Activated CD8-positive, alpha-beta memory T cell treated with anti-CD3 and anti-CD28 coated beads, Interleukin-2, amount 50 U/mL, for 24 hours (primary cell): ENCODE results near the gene GGA3.
"Not testable (repeated sequence)": the region's sequence is repeated elsewhere in the genome, so short reads cannot be mapped to it uniquely, and the experiment has no call there.

Experiments used
- DNase-seq: peaks from one replicate; pipeline ENCODE4 v3.0.0-alpha.2; 2020; ENCODE audit errors: extremely low read depth

The GGA3 gene

GRCh38 chr17:75218131-75218530 is 43.3 kb downstream of the GGA3 start:
- no peak for DNase-seq

DNA sequence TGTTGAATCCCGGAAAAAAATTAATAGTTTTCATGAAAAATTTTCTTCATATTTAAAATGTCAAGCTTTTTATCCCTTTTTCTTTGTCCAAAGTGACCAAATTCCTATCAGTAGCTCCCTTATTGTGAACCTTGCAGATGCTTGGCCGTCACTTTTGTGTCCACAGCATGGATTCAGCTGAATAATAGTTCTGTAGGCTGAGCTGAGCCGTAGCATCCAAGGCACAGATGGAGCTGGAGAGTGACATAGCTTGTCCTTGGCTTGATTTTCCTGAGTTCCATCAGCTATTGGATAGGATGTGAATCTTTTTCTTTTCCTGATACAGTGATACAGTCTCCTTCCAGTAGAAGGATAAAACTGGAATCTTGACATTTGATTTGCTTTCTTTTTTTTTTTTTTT is 52.3 kb downstream of the GGA3 start:
- DNase-seq: no peak

DNA sequence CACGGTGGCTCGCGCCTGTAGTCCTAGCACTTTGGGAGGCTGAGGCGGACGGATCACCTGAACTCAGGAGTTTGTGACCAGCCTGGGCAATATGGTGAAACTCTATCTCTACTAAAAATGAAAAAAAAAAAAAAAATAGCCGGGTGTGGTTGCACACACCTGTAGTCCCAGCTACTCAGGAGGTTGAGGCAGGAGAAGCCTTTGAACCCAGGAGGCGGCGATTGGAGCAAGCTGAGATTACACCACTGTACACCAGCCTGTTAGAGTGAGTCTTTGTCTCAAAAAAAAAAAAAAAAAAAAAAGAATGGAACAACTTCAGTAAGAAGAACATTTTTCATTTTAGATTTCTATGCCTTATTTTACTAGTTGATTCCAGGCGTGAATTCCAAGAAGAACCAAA is 53.2 kb downstream of the GGA3 start:
- DNase-seq: no peak

GRCh38 chr17:75207760-75208159 is 53.6 kb downstream of the GGA3 start:
- DNase-seq: no peak

- not testable (repeated sequence) for DNase-seq
These were observed 54.4 kb downstream of the GGA3 start for GRCh38 chr17:75207050-75207407.

DNA sequence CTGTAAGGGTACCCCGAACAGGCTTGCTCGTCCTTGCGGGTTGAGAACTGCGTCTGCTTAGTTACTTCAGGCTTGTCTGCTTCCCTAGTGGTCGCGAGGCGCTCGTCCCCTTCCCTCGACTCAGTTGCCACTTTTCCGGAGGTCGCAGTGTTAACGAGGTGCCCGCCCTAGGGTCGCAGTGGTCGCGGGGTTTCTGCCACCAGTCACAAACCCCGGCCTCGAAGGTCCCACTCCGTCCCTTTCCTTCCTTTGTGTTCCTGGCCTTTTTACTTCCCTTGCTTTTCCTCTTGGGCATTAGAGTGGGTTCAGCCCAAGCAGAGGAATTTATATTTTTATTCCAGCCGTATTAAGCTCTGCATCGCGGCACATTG is 55.6 kb downstream of the GGA3 start:
- DNase-seq: no peak

- DNase-seq: peak; percentile 80
These were observed 56.2 kb downstream of the GGA3 start, which contains the start of gene NUP85 for GRCh38 chr17:75205037-75205792. NUP85 (plus strand) TSS chr17:75205679; CDS start chr17:75205762, 83 bp downstream.

GRCh38 chr17:75199886-75200618 is 61.4 kb downstream of the GGA3 start:
- DNase-seq: no peak

DNA sequence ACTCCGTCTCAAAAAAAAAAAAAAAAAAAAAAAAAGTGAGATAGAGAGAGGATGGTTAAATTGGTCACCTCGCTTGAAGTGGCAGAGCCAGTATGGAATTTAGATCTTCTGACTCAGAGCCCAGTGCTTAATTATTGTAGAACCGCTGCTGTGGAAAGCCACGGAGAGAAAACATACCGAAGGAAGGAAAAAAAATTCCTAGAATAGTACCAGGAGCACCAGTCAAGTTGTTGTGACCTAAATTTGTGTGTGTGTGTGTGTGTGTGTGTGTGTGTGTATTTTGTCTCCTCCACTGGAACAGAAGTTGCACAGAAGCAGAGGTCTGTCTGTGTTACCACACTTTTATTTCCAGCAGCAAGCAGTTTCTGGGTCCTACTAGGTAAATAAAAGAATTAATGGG is 66.5 kb downstream of the GGA3 start:
- DNase-seq: no peak

DNA sequence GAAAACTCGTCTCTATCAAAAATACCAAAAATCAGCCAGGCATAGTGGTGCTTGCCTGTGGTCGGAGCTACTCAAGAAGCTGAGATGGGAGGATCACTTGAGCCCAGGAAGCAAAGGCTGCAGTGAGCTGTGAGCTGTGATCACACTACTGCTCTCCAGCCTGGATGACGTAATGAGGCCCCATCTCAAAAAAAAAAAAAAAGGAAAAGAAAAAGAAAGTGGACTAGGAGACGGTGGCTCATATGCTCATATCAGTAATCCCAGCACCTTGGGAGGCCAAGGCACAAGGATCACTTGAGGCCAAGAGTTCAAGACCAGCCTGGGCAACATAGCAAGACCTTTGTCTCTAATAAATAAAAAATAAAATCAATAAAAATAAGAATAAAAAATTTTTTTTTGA is 69.8 kb downstream of the GGA3 start:
- DNase-seq: no peak

DNA sequence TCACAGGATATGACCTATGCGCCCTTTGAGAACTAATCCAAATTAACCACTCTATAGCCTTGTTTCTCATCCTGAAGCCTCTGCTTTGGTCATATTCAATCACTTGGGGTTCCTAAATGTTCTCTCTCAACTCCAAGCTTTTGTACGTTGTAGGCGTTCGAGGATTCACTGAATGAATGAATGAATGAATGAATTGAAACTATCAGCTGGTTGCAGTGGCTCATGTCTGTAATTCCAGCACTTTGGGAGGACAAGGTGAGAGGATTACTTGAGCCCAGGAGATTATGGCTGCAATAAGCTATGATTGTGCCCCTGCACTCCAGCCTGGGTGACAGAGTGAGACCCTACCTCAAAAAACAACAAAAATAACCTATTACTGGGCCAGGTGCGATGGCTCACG is 72.8 kb downstream of the GGA3 start:
- no peak for DNase-seq
